Measurements from ENCODE around the gene COX14.

- no peak for TF ChIP-seq YY1 (IDR thresholded peaks at IDR 0.05; ENCODE audit: insufficient read depth, insufficient read length)
- TF ChIP-seq ZNF274 (IDR thresholded peaks at IDR 0.05; ENCODE audit: low read depth, low read length): no peak
These were observed 8.5 kb downstream of the COX14 start for GRCh38 chr12:50120521-50120920.

Data from NT2/D1 (cell line).